PC-3 (cell line): ENCODE data around the gene RPL9.

Experiments used
- CTCF ChIP-seq: fragments of 300-600 bp; sonication (generic); conservative IDR thresholded peaks from 2 replicates; pipeline ENCODE4 v1.5.1; 2017; ENCODE audit warnings: antibody characterized with exemption, low read depth, mild to moderate bottlenecking, low read length
- EZH2 ChIP-seq: fragments of 300-600 bp; sonication (generic); IDR thresholded peaks from one replicate; pipeline ENCODE4 v1.6.1; 2017; ENCODE audit warnings: antibody characterized with exemption, mild to moderate bottlenecking, low read length; ENCODE audit not compliant: unreplicated experiment

- TF ChIP-seq CTCF (no peak), EZH2 (no peak)
Measured at GRCh38 chr4:39415678-39416283, 42.9 kb downstream of the RPL9 start.
